ENCODE results near the gene RNF11.

Gene RNF11

DNA sequence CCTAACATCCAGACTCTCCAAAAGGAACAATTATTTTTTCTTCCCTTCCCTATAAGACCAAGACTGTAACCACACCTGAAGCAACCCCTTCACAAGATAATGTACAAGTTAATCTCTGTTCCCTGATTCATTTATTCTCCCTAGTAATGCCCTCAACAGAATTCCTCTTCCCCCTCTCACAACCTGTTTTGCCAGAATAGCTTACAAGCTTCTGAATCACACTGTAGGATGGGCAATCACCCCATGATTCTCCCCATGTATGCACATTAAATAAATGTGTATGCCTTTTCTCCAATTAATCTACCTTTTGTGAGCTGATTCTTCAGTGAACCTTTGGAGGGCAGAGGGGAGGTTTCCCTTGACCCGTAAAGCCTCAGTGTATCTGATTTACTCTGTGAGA, 20.9 kb upstream of the RNF11 start:
- TF ChIP-seq ZNF8 (CRISPR knock-in tag; IDR thresholded peaks at IDR 0.05) (no peak), ZNF565 (CRISPR knock-in tag; conservative IDR thresholded peaks at IDR 0.05; ENCODE audit: low read depth) (no peak), ISL1 (CRISPR knock-in tag; IDR thresholded peaks at IDR 0.05) (no peak), GLIS3 (CRISPR knock-in tag; IDR thresholded peaks at IDR 0.05) (no peak), TCF4 (CRISPR knock-in tag; IDR thresholded peaks at IDR 0.05; ENCODE audit: borderline replicate concordance) (no peak), OSR1 (CRISPR knock-in tag; IDR thresholded peaks at IDR 0.05) (no peak), ZFP30 (CRISPR knock-in tag; IDR thresholded peaks at IDR 0.05) (no peak), ZFP3 (CRISPR knock-in tag; IDR thresholded peaks at IDR 0.05) (no peak), ARNTL (CRISPR knock-in tag; IDR thresholded peaks at IDR 0.05; ENCODE audit: borderline replicate concordance, low read depth) (no peak), CSRNP3 (CRISPR knock-in tag; IDR thresholded peaks at IDR 0.05) (no peak), TOX (CRISPR knock-in tag; IDR thresholded peaks at IDR 0.05; ENCODE audit: borderline replicate concordance) (no peak), SNAI2 (CRISPR knock-in tag; IDR thresholded peaks at IDR 0.05) (no peak), BACH2 (CRISPR knock-in tag; IDR thresholded peaks at IDR 0.05; ENCODE audit: borderline replicate concordance) (no peak), ZNF70 (CRISPR knock-in tag; IDR thresholded peaks at IDR 0.05) (no peak)
- TF ChIP-seq, protein P1, sequence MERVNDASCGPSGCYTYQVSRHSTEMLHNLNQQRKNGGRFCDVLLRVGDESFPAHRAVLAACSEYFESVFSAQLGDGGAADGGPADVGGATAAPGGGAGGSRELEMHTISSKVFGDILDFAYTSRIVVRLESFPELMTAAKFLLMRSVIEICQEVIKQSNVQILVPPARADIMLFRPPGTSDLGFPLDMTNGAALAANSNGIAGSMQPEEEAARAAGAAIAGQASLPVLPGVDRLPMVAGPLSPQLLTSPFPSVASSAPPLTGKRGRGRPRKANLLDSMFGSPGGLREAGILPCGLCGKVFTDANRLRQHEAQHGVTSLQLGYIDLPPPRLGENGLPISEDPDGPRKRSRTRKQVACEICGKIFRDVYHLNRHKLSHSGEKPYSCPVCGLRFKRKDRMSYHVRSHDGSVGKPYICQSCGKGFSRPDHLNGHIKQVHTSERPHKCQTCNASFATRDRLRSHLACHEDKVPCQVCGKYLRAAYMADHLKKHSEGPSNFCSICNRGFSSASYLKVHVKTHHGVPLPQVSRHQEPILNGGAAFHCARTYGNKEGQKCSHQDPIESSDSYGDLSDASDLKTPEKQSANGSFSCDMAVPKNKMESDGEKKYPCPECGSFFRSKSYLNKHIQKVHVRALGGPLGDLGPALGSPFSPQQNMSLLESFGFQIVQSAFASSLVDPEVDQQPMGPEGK (CRISPR knock-in tag; IDR thresholded peaks at IDR 0.05; ENCODE audit: borderline replicate concordance), result no peak
- TF ChIP-seq, protein P2, sequence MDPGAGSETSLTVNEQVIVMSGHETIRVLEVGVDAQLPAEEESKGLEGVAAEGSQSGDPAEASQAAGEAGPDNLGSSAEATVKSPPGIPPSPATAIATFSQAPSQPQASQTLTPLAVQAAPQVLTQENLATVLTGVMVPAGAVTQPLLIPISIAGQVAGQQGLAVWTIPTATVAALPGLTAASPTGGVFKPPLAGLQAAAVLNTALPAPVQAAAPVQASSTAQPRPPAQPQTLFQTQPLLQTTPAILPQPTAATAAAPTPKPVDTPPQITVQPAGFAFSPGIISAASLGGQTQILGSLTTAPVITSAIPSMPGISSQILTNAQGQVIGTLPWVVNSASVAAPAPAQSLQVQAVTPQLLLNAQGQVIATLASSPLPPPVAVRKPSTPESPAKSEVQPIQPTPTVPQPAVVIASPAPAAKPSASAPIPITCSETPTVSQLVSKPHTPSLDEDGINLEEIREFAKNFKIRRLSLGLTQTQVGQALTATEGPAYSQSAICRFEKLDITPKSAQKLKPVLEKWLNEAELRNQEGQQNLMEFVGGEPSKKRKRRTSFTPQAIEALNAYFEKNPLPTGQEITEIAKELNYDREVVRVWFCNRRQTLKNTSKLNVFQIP (CRISPR knock-in tag; IDR thresholded peaks at IDR 0.05; ENCODE audit: borderline replicate concordance, low read depth), result no peak
- TF ChIP-seq, protein P3, sequence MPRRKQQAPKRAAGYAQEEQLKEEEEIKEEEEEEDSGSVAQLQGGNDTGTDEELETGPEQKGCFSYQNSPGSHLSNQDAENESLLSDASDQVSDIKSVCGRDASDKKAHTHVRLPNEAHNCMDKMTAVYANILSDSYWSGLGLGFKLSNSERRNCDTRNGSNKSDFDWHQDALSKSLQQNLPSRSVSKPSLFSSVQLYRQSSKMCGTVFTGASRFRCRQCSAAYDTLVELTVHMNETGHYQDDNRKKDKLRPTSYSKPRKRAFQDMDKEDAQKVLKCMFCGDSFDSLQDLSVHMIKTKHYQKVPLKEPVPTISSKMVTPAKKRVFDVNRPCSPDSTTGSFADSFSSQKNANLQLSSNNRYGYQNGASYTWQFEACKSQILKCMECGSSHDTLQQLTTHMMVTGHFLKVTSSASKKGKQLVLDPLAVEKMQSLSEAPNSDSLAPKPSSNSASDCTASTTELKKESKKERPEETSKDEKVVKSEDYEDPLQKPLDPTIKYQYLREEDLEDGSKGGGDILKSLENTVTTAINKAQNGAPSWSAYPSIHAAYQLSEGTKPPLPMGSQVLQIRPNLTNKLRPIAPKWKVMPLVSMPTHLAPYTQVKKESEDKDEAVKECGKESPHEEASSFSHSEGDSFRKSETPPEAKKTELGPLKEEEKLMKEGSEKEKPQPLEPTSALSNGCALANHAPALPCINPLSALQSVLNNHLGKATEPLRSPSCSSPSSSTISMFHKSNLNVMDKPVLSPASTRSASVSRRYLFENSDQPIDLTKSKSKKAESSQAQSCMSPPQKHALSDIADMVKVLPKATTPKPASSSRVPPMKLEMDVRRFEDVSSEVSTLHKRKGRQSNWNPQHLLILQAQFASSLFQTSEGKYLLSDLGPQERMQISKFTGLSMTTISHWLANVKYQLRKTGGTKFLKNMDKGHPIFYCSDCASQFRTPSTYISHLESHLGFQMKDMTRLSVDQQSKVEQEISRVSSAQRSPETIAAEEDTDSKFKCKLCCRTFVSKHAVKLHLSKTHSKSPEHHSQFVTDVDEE (CRISPR knock-in tag; IDR thresholded peaks at IDR 0.05), result no peak
- TF ChIP-seq, protein P4, sequence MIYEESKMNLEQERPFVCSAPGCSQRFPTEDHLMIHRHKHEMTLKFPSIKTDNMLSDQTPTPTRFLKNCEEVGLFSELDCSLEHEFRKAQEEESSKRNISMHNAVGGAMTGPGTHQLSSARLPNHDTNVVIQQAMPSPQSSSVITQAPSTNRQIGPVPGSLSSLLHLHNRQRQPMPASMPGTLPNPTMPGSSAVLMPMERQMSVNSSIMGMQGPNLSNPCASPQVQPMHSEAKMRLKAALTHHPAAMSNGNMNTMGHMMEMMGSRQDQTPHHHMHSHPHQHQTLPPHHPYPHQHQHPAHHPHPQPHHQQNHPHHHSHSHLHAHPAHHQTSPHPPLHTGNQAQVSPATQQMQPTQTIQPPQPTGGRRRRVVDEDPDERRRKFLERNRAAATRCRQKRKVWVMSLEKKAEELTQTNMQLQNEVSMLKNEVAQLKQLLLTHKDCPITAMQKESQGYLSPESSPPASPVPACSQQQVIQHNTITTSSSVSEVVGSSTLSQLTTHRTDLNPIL (CRISPR knock-in tag; IDR thresholded peaks at IDR 0.05; ENCODE audit: low read depth), result no peak

GRCh38 chr1:51216631-51217030, 19.4 kb upstream of the RNF11 start:
- no peak for ATAC-seq
- TF ChIP-seq TCF4 (CRISPR knock-in tag; IDR thresholded peaks at IDR 0.05; ENCODE audit: borderline replicate concordance) (no peak), BACH2 (CRISPR knock-in tag; IDR thresholded peaks at IDR 0.05; ENCODE audit: borderline replicate concordance) (no peak), ARNTL (CRISPR knock-in tag; IDR thresholded peaks at IDR 0.05; ENCODE audit: borderline replicate concordance, low read depth) (no peak), ESRRG (CRISPR knock-in tag; IDR thresholded peaks at IDR 0.05) (no peak), CSRNP3 (CRISPR knock-in tag; IDR thresholded peaks at IDR 0.05) (no peak), ZNF70 (CRISPR knock-in tag; IDR thresholded peaks at IDR 0.05) (no peak), ZFP3 (CRISPR knock-in tag; IDR thresholded peaks at IDR 0.05) (no peak), PPARA (CRISPR knock-in tag; IDR thresholded peaks at IDR 0.05; ENCODE audit: borderline replicate concordance) (no peak), RARB (CRISPR knock-in tag; IDR thresholded peaks at IDR 0.05) (no peak), OSR1 (CRISPR knock-in tag; IDR thresholded peaks at IDR 0.05) (no peak), ZNF8 (CRISPR knock-in tag; IDR thresholded peaks at IDR 0.05) (no peak), ZC3H10 (CRISPR knock-in tag; IDR thresholded peaks at IDR 0.05) (no peak), ZFP30 (CRISPR knock-in tag; IDR thresholded peaks at IDR 0.05) (no peak), SNAI2 (CRISPR knock-in tag; IDR thresholded peaks at IDR 0.05) (no peak), CSDC2 (CRISPR knock-in tag; IDR thresholded peaks at IDR 0.05) (no peak)
- TF ChIP-seq, protein P2 (CRISPR knock-in tag; IDR thresholded peaks at IDR 0.05; ENCODE audit: borderline replicate concordance, low read depth), result no peak
- TF ChIP-seq, protein P4 (CRISPR knock-in tag; IDR thresholded peaks at IDR 0.05; ENCODE audit: low read depth), result no peak
- TF ChIP-seq, protein P1 (CRISPR knock-in tag; IDR thresholded peaks at IDR 0.05; ENCODE audit: borderline replicate concordance), result no peak

More for the DNA sequence above, 20.9 kb upstream of the RNF11 start:
- peak; percentile 33 for ATAC-seq

Measured in SK-N-SH treated with all-trans-retinoic acid at 6 μM for 48 hours (cell line).